Progenitor cell of endocrine pancreas (in vitro differentiated cells): ENCODE results near the gene PGS1. TPM values are rescaled to one million over a fixed set of nuclear protein-coding genes. Genes with fewer than 3 reads are reported as not detected.

ENCODE experiments used
- DNase-seq: peaks from one replicate; pipeline ENCODE4 v3.0.0; 2021; ENCODE audit warnings: low spot score; ENCODE audit not compliant: unreplicated experiment
- H3K27ac Mint-ChIP-seq: 2 replicates; pipeline ENCODE4 v1.8.0; 2021; ENCODE audit warnings: mild to moderate bottlenecking, moderate library complexity, mixed read lengths
- H3K27me3 Mint-ChIP-seq: 2 replicates; pipeline ENCODE4 v1.8.0; 2021; ENCODE audit warnings: mixed read lengths
- H3K36me3 Mint-ChIP-seq: 2 replicates; pipeline ENCODE4 v1.8.0; 2022; ENCODE audit warnings: mixed read lengths; ENCODE audit not compliant: insufficient read depth
- H3K4me1 Mint-ChIP-seq: 2 replicates; pipeline ENCODE4 v1.8.0; 2021; ENCODE audit warnings: low read depth, mixed read lengths
- H3K4me3 Mint-ChIP-seq: 2 replicates; pipeline ENCODE4 v1.8.0; 2021; ENCODE audit warnings: low read depth, mild to moderate bottlenecking, moderate library complexity, mixed read lengths
- H3K9me3 Mint-ChIP-seq: 2 replicates; pipeline ENCODE4 v1.8.0; 2021; ENCODE audit warnings: low read depth, mixed read lengths
- CTCF ChIP-seq: fragments of 200-600 bp; sonication (generic); IDR thresholded peaks from one replicate; pipeline ENCODE4 v1.5.0; 2021; ENCODE audit warnings: antibody characterized with exemption, mild to moderate bottlenecking; ENCODE audit not compliant: unreplicated experiment
- total RNA-seq: library from RNA; stranded (reverse); gene quantifications from 2 replicates; pipeline ENCODE4 v1.2.1, GENCODE V29; 2021

Gene PGS1
- total RNA-seq, 1 donor from 2014 or later, result 66.1 TPM

GRCh38 chr17:78441271-78441971 is 63.0 kb downstream of the PGS1 start:
- Mint-ChIP-seq H3K4me3 (no peak overlapping the region), H3K9me3 (no peaks in the 10 kb centered on the region), H3K4me1 (no peaks in the 10 kb centered on the region), H3K27me3 (peaks cover 2% of the 10 kb centered on the region), H3K36me3 (no peaks in the 10 kb centered on the region), H3K27ac (no peak overlapping the region)
- no peak for DNase-seq
- TF ChIP-seq CTCF, result no peak

GRCh38 chr17:78442648-78443218 is 64.3 kb downstream of the PGS1 start:
- no peaks in the 10 kb centered on the region for H3K4me1 Mint-ChIP-seq
- no peak overlapping the region for H3K4me3 Mint-ChIP-seq
- no peak for TF ChIP-seq CTCF
- H3K36me3 Mint-ChIP-seq, result no peaks in the 10 kb centered on the region
- no peak for DNase-seq
- H3K9me3 Mint-ChIP-seq, result no peaks in the 10 kb centered on the region
- H3K27me3 Mint-ChIP-seq, result peaks cover 2% of the 10 kb centered on the region
- no peak overlapping the region for H3K27ac Mint-ChIP-seq

GRCh38 chr17:78444392-78444791 is 65.9 kb downstream of the PGS1 start:
- TF ChIP-seq CTCF, result no peak
- H3K9me3 Mint-ChIP-seq, result peaks cover 3% of the 10 kb centered on the region
- DNase-seq, result no peak
- peaks cover 2% of the 10 kb centered on the region for H3K27me3 Mint-ChIP-seq
- no peaks in the 10 kb centered on the region for H3K36me3 Mint-ChIP-seq
- H3K4me1 Mint-ChIP-seq, result no peaks in the 10 kb centered on the region
- no peak overlapping the region for H3K4me3 Mint-ChIP-seq
- H3K27ac Mint-ChIP-seq, result no peak overlapping the region

- peaks cover 5% of the 10 kb centered on the region for H3K27me3 Mint-ChIP-seq
These were observed 68.4 kb downstream of the PGS1 start for GRCh38 chr17:78446833-78447232.

More at GRCh38 chr17:78446833-78447232, 68.4 kb downstream of the PGS1 start:
- DNase-seq, result no peak
- no peak for TF ChIP-seq CTCF
- Mint-ChIP-seq H3K36me3 (no peaks in the 10 kb centered on the region), H3K27ac (no peak overlapping the region), H3K4me3 (no peak overlapping the region), H3K9me3 (peaks cover 3% of the 10 kb centered on the region), H3K4me1 (no peaks in the 10 kb centered on the region)
